SK-MEL-5 (cell line): ENCODE results near the gene GLRA3. TPM values are rescaled to one million over a fixed set of nuclear protein-coding genes. Genes with fewer than 3 reads are reported as not detected.
A peak's percentile ranks its signal among the peaks of the same experiment; 100 is the strongest.
"Not testable (repeated sequence)": the region's sequence is repeated elsewhere in the genome, so short reads cannot be mapped to it uniquely, and the experiment has no call there.

ENCODE experiments used
- DNase-seq: peaks from one replicate; pipeline ENCODE4 v3.0.0-alpha.2; 2016; ENCODE audit warnings: low read depth, low spot score
- in situ Hi-C: cut with HindIII; loops from 2 replicates; pipeline ENCODE4 v1.10.0; 2016; ENCODE audit warnings: low sequenced_read_pairs, high pct_unique_total_duplicates, low pct_unique_long_range_greater_than_20kb
- total RNA-seq: library from RNA; depleted of rRNA; stranded (reverse); fragments of >200 nt; shearing (Covaris generic); gene quantifications from 2 replicates; pipeline ENCODE4 v1.2.3, GENCODE V29; 2014

GLRA3 gene
- total RNA-seq, 1 experiment from 2014 or later: not detected

DNA sequence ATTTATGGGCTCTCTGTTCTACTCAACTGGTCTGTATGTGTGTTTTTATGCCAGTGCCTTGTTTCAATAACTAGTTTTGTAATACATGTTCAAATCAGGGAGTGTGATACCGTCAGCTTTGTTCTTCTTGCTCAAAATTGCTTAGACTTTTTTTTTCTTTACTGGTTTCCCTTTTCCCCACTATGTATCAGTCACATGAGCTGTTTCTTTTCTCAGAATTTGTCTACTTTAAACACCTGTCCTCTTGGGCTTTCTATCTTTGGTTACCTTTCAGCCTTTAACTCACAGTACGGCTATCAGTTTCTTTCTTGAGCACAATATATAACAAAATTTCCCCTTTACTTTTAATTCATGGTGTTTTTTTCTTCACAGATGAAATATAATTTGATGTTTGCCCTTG lies 5.4 kb upstream of the GLRA3 start:
- in situ Hi-C loops: no loop called here
- DNase-seq: no peak

DNA sequence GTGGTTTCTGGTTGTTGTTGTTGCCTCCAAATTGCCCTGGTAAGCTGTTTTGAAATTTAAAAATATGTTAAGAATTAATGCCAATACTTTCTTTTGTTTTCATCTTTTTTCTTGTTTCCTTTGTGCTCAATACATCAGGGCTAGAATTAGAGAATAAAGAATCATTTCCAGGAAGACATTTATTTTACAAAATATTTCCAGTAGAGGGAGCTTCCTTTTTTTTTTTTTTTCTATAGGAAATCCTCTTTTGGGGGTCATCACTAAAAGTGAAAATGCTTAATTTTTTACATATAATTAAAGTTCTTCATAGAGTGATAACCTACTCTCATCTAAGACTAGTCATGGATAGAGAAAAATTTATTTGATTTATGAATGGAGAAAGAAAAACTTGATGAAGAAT lies 2.4 kb downstream of the GLRA3 start:
- in situ Hi-C loops: no loop called here
- no peak for DNase-seq

DNA sequence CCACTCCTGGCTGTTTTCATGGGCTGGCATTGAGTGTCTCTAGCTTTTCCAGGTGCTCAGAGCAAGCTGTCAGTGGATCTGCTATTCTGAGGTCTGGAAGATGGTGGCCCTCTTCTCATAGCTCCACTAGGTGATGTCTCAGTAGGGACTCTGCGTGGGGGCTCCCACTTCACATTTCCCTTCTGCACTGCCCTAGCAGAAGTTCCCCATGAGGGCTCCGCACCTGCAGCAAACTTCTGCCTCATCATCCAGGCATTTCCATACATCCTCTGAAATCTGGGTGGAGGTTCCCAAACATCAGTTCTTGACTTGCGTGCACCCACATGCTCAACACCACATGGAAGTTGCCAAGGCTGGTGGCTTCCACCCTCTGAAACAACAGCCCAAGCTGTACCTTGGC lies 13.8 kb downstream of the GLRA3 start:
- no peak for DNase-seq
- in situ Hi-C loops: no loop called here

DNA sequence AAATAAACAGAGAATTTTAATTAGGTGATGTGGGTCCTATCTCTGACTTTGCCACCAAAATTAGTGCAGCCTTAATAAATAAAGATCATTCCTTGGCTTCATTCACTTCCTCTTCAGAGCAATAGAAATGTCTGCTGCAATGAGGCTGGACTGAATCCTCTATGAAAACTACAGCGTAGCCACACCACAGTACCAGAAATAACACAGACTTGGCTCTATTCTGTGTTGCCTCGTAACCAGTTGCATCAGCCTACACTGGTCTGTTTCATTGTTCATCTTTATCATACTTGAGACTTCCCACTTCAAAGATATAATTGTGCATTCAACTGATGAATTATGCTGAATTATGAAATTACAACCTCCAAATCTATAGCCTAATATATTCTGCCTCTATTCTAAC lies 15.8 kb downstream of the GLRA3 start:
- in situ Hi-C loops: no loop called here
- DNase-seq: no peak

DNA sequence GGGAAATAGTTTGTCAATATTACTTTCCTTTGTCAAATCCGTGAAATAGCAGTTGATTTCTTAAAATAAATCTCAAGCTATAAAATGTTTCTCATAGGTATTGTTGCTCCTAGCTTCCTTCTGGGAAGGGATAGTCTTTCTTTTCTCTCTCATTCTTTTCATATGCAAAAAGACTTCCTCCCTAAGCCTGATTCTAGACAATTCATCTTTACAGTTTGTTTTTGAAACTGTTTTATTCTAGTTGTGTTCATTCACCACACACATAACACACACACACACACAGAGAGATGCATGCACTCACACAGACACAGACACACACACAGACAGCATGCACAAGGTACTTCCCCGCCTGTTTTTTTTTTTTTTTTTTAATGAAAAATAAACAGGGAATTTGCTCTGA lies 18.2 kb downstream of the GLRA3 start:
- no peak for DNase-seq
- in situ Hi-C loops: no loop called here

DNA sequence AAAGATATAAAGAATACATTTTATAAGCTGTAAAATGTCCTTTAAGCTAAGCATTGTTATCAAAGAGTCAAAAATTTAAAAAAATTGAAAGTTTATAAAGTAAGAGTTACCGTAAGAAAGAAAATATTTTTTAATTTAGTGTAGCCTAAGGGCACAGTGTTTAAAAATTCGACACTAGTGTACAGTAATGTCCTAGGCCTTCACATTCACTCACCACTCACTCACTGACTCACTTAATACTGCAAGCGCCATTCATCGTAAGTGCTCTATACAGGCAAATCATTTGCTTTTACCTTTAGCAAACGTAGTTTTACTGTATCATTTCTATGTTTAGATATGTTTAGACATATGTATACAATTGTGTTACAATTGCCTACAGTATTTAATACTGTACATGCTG lies 20.2 kb downstream of the GLRA3 start:
- in situ Hi-C loops: no loop called here

DNA sequence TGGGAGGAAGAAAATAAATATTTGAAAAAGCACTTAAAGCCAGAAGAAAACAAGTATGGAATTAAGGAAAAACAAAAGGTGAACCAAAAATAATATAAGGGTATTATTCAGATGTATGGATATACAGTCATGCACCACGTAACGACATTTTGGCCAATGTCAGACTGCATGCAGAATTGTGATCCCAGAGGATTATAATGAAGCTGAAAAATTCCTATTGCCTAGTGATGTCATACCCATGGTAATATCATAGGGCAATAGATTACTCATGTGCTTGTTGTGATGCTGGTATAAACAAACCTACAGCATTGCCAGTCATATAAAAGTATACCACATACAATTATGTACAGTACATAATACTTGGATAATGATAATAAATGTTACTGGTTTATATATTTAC lies 20.9 kb downstream of the GLRA3 start:
- no peak for DNase-seq
- in situ Hi-C loops: no loop called here

More for the DNA sequence above, 20.2 kb downstream of the GLRA3 start:
- DNase-seq: no peak

DNA sequence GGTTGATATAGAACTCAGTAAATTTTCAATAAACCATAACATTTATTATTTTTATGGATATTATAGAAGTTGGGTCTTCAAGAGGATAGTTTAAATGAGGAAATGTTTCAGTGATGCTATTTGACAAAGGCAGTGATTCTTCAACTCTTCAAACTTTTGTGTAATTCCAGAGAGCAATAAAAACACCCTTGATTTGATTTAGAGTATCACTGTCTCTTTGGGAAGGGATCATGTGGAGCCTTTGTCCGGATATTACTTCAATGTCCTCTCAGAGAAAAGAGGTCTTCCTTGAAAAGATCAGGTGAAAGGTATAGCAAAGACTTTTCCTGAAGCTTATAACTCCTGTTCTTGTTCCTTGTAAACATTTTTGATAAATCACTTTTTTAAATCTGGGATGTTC lies 23.3 kb downstream of the GLRA3 start:
- no peak for DNase-seq
- in situ Hi-C loops: no loop called here

DNA sequence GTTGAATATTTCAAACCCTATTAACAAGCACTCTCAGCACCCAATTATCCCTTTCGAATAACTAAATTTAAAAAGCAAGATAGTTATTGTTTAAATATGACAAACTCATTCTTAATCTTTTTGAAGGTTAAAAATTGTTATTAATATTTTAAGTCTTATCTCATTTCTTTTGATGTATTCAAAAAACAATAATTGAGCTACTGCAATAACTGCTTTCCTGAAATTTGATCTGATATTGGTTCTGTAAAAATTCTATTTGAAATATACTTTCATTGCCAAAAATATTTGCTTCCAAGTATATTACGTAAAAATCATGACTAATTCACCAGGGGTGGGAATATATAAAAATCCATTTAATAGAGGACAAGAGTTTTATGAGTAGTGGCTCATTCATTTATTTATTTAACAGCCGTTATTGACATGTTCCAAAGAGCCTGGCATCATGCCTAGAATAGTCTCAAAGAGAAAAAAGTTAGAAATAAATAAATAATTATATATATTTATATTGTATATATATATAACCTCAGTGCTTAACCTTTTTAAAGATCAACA lies 34.4 kb downstream of the GLRA3 start:
- in situ Hi-C loops: no loop called here
- DNase-seq: no peak

DNA sequence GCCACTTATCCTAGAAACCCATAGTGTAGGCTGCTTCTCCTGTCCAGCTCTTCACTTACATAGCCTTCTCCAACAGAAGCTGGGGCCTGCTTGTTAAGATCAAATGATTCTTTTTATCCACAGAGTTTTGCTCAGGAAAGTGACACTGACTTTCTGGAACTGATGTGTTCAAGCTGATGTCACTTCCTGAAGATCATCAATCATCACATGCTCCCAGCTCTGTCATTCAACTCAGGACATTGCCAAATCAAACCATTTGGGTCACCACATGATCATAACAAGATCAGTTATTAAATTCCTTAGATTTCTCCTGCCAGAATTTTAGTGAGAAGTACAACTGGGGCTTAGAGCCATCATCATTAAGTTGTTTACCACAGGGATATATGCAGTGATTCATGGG lies 39.4 kb downstream of the GLRA3 start:
- in situ Hi-C loops: no loop called here
- no peak for DNase-seq

DNA sequence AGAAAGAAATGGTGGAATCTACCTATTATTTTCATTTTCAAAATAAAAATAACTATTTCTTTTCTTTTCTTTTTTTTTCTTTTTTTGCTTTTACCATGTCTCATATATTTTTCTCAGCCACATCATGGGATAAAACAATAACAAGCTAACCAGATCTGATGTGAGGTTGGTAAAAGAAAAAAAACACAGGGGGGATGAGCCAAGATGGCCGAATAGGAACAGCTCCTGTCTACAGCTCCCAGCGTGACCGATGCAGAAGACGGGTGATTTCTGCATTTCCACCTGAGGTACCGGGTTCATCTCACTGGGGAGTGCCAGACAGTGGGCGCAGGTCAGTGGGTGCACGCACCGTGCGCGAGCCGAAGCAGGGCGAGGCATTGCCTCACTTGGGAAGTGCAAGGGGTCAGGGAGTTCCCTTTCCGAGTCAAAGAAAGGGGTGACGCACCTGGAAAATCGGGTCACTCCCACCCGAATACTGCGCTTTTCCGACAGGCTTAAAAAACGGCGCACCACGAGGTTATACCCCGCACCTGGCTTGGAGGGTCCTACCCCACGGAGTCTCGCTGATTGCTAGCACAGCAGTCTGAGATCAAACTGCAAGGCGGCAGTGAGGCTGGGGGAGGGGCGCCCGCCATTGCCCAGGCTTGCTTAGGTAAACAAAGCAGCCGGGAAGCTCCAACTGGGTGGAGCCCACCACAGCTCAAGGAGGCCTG lies 50.6 kb downstream of the GLRA3 start:
- DNase-seq, in situ Hi-C loops: not testable (repeated sequence)

DNA sequence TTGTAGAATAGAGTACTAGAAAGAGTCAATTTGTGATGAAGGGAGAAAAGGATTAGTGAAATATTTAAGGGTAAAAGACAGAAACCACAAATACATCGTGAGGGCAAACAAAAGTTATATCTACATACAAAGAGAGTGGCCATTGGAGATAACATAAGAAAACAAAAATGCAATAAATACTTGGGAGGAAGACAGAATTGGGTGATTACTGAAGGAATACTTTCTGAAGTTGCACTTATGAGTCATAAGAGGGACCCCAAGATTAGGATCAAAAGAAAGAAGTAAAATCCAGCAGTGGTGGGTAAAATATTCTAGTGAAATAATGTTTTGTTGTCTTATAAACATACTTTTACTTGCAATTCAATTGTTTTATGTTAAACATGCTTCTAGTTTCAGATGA lies 53.7 kb downstream of the GLRA3 start:
- in situ Hi-C loops: no loop called here
- DNase-seq: no peak

DNA sequence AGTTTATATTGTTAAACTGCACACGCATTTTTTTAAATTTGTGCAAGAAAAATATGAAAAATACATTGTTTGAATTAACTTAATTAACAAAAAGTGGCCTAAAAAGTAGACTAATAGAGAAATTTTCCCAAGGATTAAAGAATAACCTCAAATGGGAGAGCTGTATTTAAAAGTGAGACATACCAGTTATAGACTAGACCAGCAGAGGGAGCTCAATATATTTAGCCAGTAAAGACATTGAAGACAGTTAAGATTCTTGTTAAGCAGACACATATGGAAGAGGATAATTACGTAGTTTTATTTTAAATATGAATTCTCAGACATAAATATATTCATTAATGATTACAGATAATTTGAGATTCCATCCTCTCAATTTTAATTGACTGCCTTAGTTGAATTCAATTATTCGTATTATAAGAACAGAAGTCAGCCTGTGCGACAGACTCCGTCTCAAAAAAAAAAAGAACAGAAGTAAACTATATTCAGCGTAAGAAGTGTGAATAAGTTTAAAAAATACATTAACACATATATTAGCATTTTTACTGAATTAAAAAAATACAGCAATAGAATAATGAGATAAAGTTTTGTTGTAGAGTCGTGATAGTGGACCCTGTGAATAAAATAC lies 64.8 kb downstream of the GLRA3 start:
- peak; percentile 72 for DNase-seq
- in situ Hi-C loops: no loop called here

DNA sequence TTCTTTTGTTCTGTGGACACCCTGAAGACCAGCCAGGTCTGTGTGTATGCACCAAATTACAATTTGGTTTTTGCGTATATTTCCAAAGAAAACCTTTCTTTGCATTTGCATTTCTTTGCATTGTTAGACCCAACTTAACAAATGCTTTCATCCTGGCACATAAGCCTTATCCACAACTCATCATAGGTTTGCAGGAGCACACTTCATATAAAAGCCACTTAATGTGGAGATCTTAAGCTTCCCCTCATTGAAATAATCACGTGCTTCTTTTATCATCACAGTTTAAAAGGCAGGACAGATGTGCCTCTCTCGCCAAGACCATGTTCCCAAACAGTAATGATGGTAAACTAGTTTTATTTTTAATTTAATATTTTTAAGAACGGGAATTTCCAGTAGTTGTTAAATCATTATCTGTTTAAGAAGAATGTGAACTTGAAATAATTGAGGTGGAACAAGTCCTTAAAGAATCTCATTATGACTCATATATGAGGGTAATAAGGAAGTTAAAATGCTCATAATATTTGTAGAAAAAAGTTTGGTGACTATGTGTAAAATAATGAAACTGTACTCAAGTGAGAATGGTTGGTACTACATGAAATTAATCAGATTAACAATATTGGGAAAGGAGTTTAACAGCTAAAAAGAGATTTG lies 65.5 kb downstream of the GLRA3 start:
- no peak for DNase-seq
- in situ Hi-C loops: no loop called here

DNA sequence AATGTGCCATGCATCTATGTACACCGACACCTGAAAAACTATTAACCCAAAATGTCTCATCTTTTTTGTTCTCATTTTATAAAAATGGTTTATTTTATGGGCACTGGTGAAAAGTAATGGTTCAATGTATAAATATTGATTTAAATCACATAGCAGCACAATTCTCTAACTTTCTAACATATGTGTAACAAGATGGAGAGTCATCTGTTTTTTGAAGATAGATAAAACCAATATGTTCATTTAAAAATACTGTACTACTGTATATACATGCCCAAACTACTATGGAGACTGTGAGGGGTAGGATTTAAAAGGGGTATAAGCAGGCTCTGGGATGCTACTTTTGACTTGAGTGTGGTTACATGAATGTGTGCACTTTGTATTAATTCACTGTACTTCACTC lies 67.6 kb downstream of the GLRA3 start:
- in situ Hi-C loops: no loop called here
- no peak for DNase-seq

DNA sequence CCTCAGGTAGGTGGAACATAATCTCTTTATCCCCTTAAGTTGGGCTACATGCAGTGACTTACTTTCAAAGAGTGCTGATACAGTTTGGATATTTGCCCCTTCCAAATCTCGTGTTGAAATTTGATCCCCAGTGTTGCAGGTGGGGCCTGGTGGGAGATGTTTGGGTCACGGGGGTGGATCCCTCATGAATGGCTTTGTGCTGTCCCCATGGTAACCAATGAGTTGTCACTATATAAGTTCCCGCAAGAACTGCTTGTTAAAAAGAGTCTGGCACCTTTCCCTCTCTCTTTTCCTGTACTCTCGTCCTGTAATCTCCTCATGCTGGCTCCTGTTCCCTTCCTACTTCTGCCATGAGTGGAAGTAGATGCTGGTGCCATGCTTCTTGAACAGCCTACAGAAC lies 71.3 kb downstream of the GLRA3 start:
- in situ Hi-C loops: no loop called here

DNA sequence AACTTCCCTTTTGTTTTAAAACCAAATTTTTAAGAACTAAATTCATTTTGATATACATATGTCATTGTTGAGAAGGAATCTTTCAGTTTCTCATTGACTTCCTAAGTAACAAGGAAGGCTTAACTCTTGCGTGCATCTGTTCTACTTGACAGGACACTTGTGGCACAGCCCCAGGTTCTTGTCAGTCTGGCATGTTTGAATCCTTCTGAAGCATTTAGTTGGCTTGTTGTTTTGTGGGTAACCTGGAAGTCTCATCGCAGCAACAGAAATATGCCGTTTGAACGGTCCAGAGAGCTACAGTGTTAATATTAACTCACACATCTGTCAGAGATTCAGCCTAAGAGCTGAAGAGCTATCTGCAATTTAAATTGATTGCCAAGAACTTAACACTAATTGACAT lies 76.0 kb downstream of the GLRA3 start:
- DNase-seq: no peak
- in situ Hi-C loops: no loop called here

More for the DNA sequence above, 71.3 kb downstream of the GLRA3 start:
- no peak for DNase-seq

DNA sequence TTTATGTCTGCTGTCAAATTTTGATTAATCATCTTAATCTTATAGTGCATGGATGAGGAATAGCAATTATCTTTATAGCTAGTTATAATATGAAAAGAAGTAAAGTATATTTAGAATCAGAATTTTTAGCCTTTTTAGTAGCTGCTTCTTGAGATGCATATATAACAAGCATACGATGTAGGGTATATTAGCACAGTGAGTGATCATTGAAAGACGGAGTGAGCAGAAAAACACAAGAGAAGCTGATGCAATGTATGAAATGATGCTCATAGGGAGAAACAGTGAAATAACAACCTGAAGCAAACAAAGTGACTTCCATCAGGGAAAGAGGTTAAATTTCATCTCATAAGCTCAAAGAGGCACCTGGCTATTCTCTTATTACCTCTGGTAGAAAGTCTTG lies 77.0 kb downstream of the GLRA3 start:
- DNase-seq: no peak
- in situ Hi-C loops: no loop called here

DNA sequence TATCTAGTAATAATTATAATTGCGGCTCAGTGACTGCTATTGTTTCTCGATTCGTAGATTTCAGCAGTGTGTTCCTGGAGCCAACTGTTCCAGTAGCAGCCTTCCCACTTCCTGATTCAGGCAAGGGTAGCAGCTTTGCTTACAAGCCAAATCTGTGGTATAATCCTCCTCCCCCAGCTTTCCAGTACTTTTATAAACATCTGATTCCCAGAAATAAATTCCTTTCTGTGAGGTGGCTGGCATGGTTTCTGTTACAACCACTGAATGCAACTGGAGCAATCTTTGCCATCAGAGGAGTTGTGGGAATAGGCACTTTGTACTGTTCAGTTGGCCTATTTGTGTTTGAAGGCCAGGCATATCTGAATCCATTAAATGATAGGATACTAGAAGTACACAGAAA lies 80.0 kb downstream of the GLRA3 start:
- DNase-seq: no peak

More for the DNA sequence above, 80.0 kb downstream of the GLRA3 start:
- in situ Hi-C loops: no loop called here
